GM23248 (cell line): Measurements from ENCODE around the gene ABCA1.

Experiments used
- EZH2 ChIP-seq: fragments of 200-600 bp; sonication (generic); IDR thresholded peaks from 2 replicates; pipeline ENCODE4 v1.6.1; 2018; ENCODE audit warnings: antibody characterized with exemption, mild to moderate bottlenecking; ENCODE audit not compliant: insufficient read depth, poor library complexity, severe bottlenecking
- EZH2phosphoT487 ChIP-seq: fragments of 200-600 bp; sonication (generic); IDR thresholded peaks from 2 replicates; pipeline ENCODE4 v1.6.1; 2018; ENCODE audit warnings: antibody characterized with exemption, moderate library complexity, mild to moderate bottlenecking, low read depth; ENCODE audit not compliant: insufficient read depth

- TF ChIP-seq EZH2, result no peak
- TF ChIP-seq EZH2phosphoT487, result no peak
Observed at GRCh38 chr9:104968025-104968982, 40.3 kb upstream of the ABCA1 start.
